ENCODE measurements around the gene KCNH8.

The KCNH8 gene

GRCh38 chr3:19206540-19206939 lies 58.2 kb downstream of the KCNH8 start:
- Histone ChIP-seq H3K4me2 (ENCODE audit: low read length, poor library complexity, severe bottlenecking) (no peak overlapping the region), H3K4me3 (ENCODE audit: insufficient read depth in 1 of 2, low read depth in 1 of 2, low read length in 2 of 2) (no peak overlapping the region), H3K27ac (ENCODE audit: low read length, poor library complexity, severe bottlenecking) (no peak overlapping the region), H4K91ac (ENCODE audit: low read length) (no peak overlapping the region), H3K27me3 (ENCODE audit: control insufficient read depth in 1 of 2, insufficient read depth in 1 of 2, low read length in 2 of 2) (no peaks in the 10 kb centered on the region), H3K79me1 (replicated peaks; ENCODE audit: low read length, poor library complexity, severe bottlenecking) (no peaks in the 10 kb centered on the region), H2BK120ac (ENCODE audit: low read depth, low read length) (no peak overlapping the region), H3K36me3 (ENCODE audit: control insufficient read depth in 1 of 2, insufficient read depth in 2 of 2, low read depth in 1 of 2, low read length in 2 of 2) (no peaks in the 10 kb centered on the region), H3K23ac (ENCODE audit: low read length in 2 of 2) (no peak overlapping the region), H2AFZ (ENCODE audit: low read depth, low read length) (no peak overlapping the region), H2BK15ac (ENCODE audit: low read depth, poor library complexity, severe bottlenecking) (no peak overlapping the region), H4K8ac (ENCODE audit: low read length) (no peak overlapping the region), H2BK12ac (ENCODE audit: low read length in 2 of 2) (no peak overlapping the region), H3K4me1 (ENCODE audit: control insufficient read depth, insufficient read depth, low read depth, low read length) (no peaks in the 10 kb centered on the region), H3K14ac (ENCODE audit: low read length in 2 of 2) (no peak overlapping the region), H3K9ac (ENCODE audit: low read length) (no peak overlapping the region), H2BK5ac (ENCODE audit: low read depth, low read length, poor library complexity, severe bottlenecking) (no peak overlapping the region), H3K9me3 (ENCODE audit: control insufficient read depth, low read length) (no peaks in the 10 kb centered on the region), H3K18ac (ENCODE audit: low read depth in 1 of 2, low read length in 2 of 2) (no peak overlapping the region), H3K4ac (ENCODE audit: low read depth in 1 of 2, low read length in 2 of 2) (no peak overlapping the region), H2AK5ac (ENCODE audit: low read length, severe bottlenecking) (no peak overlapping the region)
- no peak for DNase-seq
- WGBS, result 73% methylated on average over 2 of the region's 2 CpGs

GRCh38 chr3:19213603-19214220 lies 65.4 kb downstream of the KCNH8 start:
- H3K79me1 ChIP-seq (replicated peaks; ENCODE audit: low read length, poor library complexity, severe bottlenecking), result no peaks in the 10 kb centered on the region
- 64% methylated on average over 3 of the region's 6 CpGs for WGBS
- no peak overlapping the region for H2BK120ac ChIP-seq (ENCODE audit: low read depth, low read length)
- no peak overlapping the region for H2BK12ac ChIP-seq (ENCODE audit: low read length in 2 of 2)
- H3K9me3 ChIP-seq (ENCODE audit: control insufficient read depth, low read length), result no peaks in the 10 kb centered on the region
- no peaks in the 10 kb centered on the region for H3K36me3 ChIP-seq (ENCODE audit: control insufficient read depth in 1 of 2, insufficient read depth in 2 of 2, low read depth in 1 of 2, low read length in 2 of 2)
- no peak overlapping the region for H3K18ac ChIP-seq (ENCODE audit: low read depth in 1 of 2, low read length in 2 of 2)
- H3K14ac ChIP-seq (ENCODE audit: low read length in 2 of 2), result no peak overlapping the region
- DNase-seq, result no peak
- H3K4ac ChIP-seq (ENCODE audit: low read depth in 1 of 2, low read length in 2 of 2), result no peak overlapping the region
- no peak overlapping the region for H3K23ac ChIP-seq (ENCODE audit: low read length in 2 of 2)
- no peak overlapping the region for H2AFZ ChIP-seq (ENCODE audit: low read depth, low read length)
- H2BK15ac ChIP-seq (ENCODE audit: low read depth, poor library complexity, severe bottlenecking), result no peak overlapping the region
- no peak overlapping the region for H2AK5ac ChIP-seq (ENCODE audit: low read length, severe bottlenecking)
- H2BK5ac ChIP-seq (ENCODE audit: low read depth, low read length, poor library complexity, severe bottlenecking), result no peak overlapping the region
- H3K4me2 ChIP-seq (ENCODE audit: low read length, poor library complexity, severe bottlenecking), result no peak overlapping the region
- H3K4me1 ChIP-seq (ENCODE audit: control insufficient read depth, insufficient read depth, low read depth, low read length), result no peaks in the 10 kb centered on the region
- no peak overlapping the region for H4K91ac ChIP-seq (ENCODE audit: low read length)
- no peak overlapping the region for H3K27ac ChIP-seq (ENCODE audit: low read length, poor library complexity, severe bottlenecking)
- H3K4me3 ChIP-seq (ENCODE audit: insufficient read depth in 1 of 2, low read depth in 1 of 2, low read length in 2 of 2), result no peak overlapping the region
- no peak overlapping the region for H3K9ac ChIP-seq (ENCODE audit: low read length)
- no peak overlapping the region for H4K8ac ChIP-seq (ENCODE audit: low read length)
- H3K27me3 ChIP-seq (ENCODE audit: control insufficient read depth in 1 of 2, insufficient read depth in 1 of 2, low read length in 2 of 2), result no peaks in the 10 kb centered on the region

GRCh38 chr3:19215427-19215826 lies 67.1 kb downstream of the KCNH8 start:
- Histone ChIP-seq H3K4me1 (ENCODE audit: control insufficient read depth, insufficient read depth, low read depth, low read length) (no peaks in the 10 kb centered on the region), H3K14ac (ENCODE audit: low read length in 2 of 2) (no peak overlapping the region), H4K8ac (ENCODE audit: low read length) (no peak overlapping the region), H4K91ac (ENCODE audit: low read length) (no peak overlapping the region), H3K4me2 (ENCODE audit: low read length, poor library complexity, severe bottlenecking) (no peak overlapping the region), H3K18ac (ENCODE audit: low read depth in 1 of 2, low read length in 2 of 2) (no peak overlapping the region), H2BK15ac (ENCODE audit: low read depth, poor library complexity, severe bottlenecking) (no peak overlapping the region), H2BK120ac (ENCODE audit: low read depth, low read length) (no peak overlapping the region), H2AK5ac (ENCODE audit: low read length, severe bottlenecking) (no peak overlapping the region), H3K36me3 (ENCODE audit: control insufficient read depth in 1 of 2, insufficient read depth in 2 of 2, low read depth in 1 of 2, low read length in 2 of 2) (no peaks in the 10 kb centered on the region), H3K23ac (ENCODE audit: low read length in 2 of 2) (no peak overlapping the region), H3K27ac (ENCODE audit: low read length, poor library complexity, severe bottlenecking) (no peak overlapping the region), H2AFZ (ENCODE audit: low read depth, low read length) (no peak overlapping the region), H3K27me3 (ENCODE audit: control insufficient read depth in 1 of 2, insufficient read depth in 1 of 2, low read length in 2 of 2) (no peaks in the 10 kb centered on the region), H2BK5ac (ENCODE audit: low read depth, low read length, poor library complexity, severe bottlenecking) (no peak overlapping the region), H3K9me3 (ENCODE audit: control insufficient read depth, low read length) (no peaks in the 10 kb centered on the region), H3K9ac (ENCODE audit: low read length) (no peak overlapping the region), H2BK12ac (ENCODE audit: low read length in 2 of 2) (no peak overlapping the region), H3K4me3 (ENCODE audit: insufficient read depth in 1 of 2, low read depth in 1 of 2, low read length in 2 of 2) (no peak overlapping the region), H3K4ac (ENCODE audit: low read depth in 1 of 2, low read length in 2 of 2) (no peak overlapping the region), H3K79me1 (replicated peaks; ENCODE audit: low read length, poor library complexity, severe bottlenecking) (no peaks in the 10 kb centered on the region)
- WGBS, result 86% methylated on average over 1 of the region's 2 CpGs
- DNase-seq, result no peak

- Histone ChIP-seq H3K4ac (ENCODE audit: low read depth in 1 of 2, low read length in 2 of 2) (no peak overlapping the region), H3K4me2 (ENCODE audit: low read length, poor library complexity, severe bottlenecking) (no peak overlapping the region), H3K36me3 (ENCODE audit: control insufficient read depth in 1 of 2, insufficient read depth in 2 of 2, low read depth in 1 of 2, low read length in 2 of 2) (no peaks in the 10 kb centered on the region), H3K27me3 (ENCODE audit: control insufficient read depth in 1 of 2, insufficient read depth in 1 of 2, low read length in 2 of 2) (no peaks in the 10 kb centered on the region), H3K4me1 (ENCODE audit: control insufficient read depth, insufficient read depth, low read depth, low read length) (no peaks in the 10 kb centered on the region), H3K9me3 (ENCODE audit: control insufficient read depth, low read length) (no peaks in the 10 kb centered on the region), H2BK120ac (ENCODE audit: low read depth, low read length) (no peak overlapping the region), H3K9ac (ENCODE audit: low read length) (no peak overlapping the region), H2BK12ac (ENCODE audit: low read length in 2 of 2) (no peak overlapping the region), H3K14ac (ENCODE audit: low read length in 2 of 2) (no peak overlapping the region), H4K8ac (ENCODE audit: low read length) (no peak overlapping the region), H3K18ac (ENCODE audit: low read depth in 1 of 2, low read length in 2 of 2) (no peak overlapping the region), H2AK5ac (ENCODE audit: low read length, severe bottlenecking) (no peak overlapping the region), H2BK5ac (ENCODE audit: low read depth, low read length, poor library complexity, severe bottlenecking) (no peak overlapping the region), H3K27ac (ENCODE audit: low read length, poor library complexity, severe bottlenecking) (no peak overlapping the region), H2AFZ (ENCODE audit: low read depth, low read length) (no peak overlapping the region), H3K23ac (ENCODE audit: low read length in 2 of 2) (no peak overlapping the region), H2BK15ac (ENCODE audit: low read depth, poor library complexity, severe bottlenecking) (no peak overlapping the region), H4K91ac (ENCODE audit: low read length) (no peak overlapping the region), H3K4me3 (ENCODE audit: insufficient read depth in 1 of 2, low read depth in 1 of 2, low read length in 2 of 2) (no peak overlapping the region), H3K79me1 (replicated peaks; ENCODE audit: low read length, poor library complexity, severe bottlenecking) (no peaks in the 10 kb centered on the region)
- DNase-seq, result no peak
- WGBS, result 72% methylated on average over 5 of the region's 6 CpGs
Measured at GRCh38 chr3:19216669-19217337, 68.5 kb downstream of the KCNH8 start.

All from mesenchymal stem cell (in vitro differentiated cells and primary cell).